Retina (tissue), 1 donor: Measurements from ENCODE around the gene RHBDD1.

Experiments used
- DNase-seq: peaks from one replicate; pipeline ENCODE4 v3.0.0-alpha.2; 2016

The RHBDD1 gene, protein sequence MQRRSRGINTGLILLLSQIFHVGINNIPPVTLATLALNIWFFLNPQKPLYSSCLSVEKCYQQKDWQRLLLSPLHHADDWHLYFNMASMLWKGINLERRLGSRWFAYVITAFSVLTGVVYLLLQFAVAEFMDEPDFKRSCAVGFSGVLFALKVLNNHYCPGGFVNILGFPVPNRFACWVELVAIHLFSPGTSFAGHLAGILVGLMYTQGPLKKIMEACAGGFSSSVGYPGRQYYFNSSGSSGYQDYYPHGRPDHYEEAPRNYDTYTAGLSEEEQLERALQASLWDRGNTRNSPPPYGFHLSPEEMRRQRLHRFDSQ

DNA sequence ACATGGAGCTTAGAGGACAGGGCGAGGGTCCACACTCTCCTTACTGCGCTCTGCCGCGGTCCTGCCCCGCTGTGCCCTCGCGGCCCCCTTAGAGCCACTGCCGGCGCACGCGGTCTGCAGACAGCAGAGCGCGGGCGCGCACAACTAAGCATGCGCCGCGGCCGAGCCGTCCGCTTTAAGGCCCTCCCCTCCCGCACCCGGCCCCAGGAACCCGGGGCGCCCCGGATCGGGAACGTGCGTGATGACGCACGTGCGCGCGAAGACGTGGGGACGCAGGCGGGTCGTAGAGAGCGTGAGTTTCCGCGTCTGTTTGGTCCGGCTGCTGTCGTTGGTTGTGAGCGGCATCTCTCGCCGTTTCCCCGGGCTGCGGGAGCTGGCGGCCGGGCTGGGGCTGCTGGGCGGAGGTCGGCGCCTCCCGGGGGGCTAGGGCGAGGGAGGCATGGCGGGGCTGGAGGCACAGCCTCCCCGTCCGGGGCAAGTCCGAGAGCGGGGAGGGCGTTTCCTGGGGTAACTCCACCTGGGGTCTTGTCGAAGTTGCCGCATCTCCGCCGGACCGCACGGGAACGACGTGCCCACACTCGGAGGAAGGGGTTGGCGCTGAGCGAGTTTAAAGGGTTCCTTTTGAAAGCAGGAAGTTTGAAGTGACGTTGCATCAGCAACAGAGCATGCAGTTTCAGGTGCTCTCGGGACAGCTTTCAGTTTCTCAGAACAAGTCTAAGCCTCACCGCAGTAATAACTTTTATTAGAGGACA is at the start of gene RHBDD1:
Gene RHBDD1 (plus strand): TSS at position 259 of the 752 bp plus-strand sequence. CDS start 28,640 bp downstream, outside the sequence.
- DNase-seq = peak; percentile 97

DNA sequence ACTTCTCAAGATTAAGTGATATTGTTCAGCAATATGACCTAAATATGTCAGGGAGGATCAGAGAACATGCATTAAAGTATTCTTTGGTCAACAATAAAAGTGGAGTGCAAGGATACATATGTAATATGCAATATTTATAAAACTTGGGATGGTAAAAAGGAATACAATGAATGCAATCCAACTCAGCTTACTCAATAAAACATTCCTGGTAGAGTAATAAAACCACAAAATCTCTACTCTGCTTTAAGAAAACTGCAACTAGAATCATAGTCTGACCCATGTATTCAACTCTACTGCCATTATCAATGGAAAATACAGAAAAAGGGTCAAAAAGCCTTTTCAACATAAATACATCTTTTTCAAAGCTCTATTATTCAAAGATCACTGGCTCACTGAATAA is 47.8 kb upstream of the RHBDD1 start:
- DNase-seq = no peak

DNA sequence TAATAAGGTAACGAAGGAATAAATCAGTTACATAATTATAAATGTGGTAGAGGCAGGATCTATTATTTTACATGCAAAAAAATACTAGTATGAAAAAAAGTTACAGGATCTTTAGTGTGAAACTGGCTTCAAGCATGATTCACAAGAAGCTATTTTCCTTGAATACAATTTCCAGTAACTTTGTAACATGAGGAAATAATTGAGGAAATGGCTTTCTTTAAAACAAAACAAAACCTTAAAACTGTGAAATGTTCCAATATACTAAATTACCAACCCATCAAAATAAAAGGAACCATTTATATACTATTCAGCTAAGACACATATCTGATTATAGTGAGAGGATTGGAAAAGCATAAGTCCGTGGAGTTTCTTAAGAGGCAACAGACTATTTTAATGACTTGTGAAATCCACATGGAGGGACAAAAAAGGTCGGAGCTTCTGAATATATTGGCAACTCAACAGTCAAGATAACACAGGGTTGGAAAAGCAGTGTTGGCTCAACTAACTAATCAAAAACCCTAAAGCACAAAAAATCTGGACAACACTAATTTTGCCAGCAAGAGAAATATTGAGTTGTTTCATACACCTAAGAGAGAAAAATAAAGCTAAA is 46.9 kb upstream of the RHBDD1 start:
- no peak for DNase-seq

DNA sequence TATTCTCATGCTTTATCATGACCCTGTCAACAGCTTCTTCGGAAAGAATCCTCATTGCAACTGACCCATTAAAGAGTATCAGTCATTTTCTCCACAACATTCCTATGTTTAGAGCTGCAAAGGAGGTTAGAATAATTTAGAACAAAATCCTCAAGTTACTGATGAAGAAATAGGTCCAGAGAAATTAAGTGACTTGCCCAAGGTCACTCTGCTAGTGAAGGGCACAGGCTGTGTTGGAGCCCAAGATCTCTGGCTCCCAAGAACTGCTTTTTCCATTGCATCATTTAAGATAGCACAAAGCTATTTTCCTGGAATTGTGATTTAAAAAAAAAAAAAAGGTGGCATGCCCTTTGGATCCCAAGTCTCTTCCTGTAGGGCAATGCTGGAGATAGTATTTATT is 45.8 kb upstream of the RHBDD1 start:
- DNase-seq = no peak

DNA sequence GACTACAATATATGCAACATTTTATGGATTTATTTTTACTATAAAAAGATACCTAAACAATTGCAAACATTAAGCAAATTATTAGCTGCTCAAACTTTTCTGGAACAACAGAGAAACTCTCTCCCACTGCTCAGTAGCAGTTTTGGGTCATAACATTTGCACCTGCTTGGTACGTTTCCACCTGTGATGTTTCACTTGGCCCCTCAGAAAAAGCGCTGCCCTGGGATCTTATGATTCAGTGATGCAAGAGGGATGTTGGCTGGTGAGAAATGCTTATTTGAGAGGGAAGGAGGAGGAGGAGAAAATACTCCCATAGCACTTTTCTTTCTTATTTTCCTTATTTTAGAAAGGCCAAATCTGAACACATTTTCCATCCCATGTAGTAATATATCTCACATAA is 45.4 kb upstream of the RHBDD1 start:
- no peak for DNase-seq

- peak; percentile 89 for DNase-seq
Measured at GRCh38 chr2:226791056-226791486, 44.8 kb upstream of the RHBDD1 start.

- DNase-seq = peak; percentile 91
Measured at GRCh38 chr2:226791487-226792081, 44.3 kb upstream of the RHBDD1 start.

DNA sequence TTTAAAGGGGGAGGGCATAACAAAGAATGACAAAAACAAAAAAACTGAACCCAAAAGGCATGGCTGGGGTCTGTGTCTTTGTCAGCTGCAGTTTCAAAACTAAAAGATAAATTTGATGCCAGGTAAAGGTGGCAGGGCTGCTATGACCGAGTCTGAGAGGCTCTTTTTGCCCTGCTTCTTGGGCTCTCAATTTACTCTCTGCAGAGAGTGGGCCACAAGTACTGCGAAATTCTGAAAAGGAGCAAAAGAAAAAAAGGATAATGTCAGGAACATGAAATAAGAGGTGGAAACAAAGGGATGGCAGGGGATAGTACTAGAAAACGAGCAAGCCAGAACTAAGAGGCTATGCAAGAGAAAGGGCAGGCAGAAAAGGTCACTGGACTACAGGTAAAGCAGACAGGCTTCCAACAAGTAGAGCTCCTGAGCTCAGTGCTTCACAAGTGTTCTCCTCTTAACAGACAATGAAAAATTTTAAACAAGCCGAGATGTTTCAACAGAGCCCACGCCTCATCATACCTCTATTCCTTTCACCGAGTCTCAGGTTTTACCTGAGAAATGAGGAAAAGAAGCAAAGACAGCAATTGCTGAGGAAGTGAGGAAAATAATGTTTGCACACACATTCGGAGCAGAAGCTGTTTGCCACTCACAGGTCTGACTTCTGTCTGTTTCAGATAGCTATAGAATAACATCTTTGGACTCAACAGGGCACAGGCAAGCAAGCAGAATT is 43.5 kb upstream of the RHBDD1 start:
- DNase-seq = peak; percentile 43

GRCh38 chr2:226793646-226794045 is 42.2 kb upstream of the RHBDD1 start:
- no peak for DNase-seq

DNA sequence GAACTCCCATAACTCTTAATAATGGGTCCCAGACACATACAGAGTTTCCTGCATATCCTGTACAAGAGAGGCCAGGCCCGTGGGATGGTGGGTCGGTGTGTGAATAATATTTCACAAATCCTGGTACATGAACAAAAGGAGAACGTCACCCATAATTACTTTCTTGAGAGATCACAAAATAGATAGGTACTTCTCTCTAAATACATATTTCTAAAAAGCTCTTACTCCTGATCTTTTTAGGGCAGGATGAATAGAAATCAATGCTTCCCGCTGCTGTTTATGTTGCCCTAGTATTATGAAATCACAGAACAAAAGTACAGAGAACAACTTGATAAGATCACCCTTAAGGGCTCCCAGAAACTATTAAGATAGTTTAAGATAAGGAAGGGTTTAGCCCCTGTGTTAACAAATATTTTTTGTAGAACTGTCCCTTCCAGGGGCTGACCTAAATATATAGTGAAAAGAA is 41.6 kb upstream of the RHBDD1 start:
- no peak for DNase-seq

DNA sequence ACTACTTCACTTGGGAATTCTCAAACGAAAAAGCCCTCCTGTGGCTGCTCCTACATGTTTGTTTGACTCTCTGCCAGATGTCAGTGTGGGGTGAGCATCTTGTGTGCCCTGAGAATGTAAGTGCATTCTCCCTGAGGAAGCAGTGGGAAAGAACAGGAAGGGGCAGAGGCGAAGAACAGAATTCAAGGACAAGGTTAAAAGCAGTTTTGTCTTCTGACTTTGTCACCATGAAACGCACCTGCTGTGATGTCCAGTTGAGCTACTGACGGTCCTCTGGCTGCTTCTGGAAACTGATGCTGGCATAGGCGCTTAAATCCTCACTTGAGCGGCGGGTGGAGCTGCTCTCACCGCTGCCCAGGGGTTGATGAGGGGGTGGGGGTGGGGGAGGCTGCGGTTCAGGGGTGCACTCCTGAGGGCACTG is 41.1 kb upstream of the RHBDD1 start:
- peak; percentile 39 for DNase-seq

DNA sequence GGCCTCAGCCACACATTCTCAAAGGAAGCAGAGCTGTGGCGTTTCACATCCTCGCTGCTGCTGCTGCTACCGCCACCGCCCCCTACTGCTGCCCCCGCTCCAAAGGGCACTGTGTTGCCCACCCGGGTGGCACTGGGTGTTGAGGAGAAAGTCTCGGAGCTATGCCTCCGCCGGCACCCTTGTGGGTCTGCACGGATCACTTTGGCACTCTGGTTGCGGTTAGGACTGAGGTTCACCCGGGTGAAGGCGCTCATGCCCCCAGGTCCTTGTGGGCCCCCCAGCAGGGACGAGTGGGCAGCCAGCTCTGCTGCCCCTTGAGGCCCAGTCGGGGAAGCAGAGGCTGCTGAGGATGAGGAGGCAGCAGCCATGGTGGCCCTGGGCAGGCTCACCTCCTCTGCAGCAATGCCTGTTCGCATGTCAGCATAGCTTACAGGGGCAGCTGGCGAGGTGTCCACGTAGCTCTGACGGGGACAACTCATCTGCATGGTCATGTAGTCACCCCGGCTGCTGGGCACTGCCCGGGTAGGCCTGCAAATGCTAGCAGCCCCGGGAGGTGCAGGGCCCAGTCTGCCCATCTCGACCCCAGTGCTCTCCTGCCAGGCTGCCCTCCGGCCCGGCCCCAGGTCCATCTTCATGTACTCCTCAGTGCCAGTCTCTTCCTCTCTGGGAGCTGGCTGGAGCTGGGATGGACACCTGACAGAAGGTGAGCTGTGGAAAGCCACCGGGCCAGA is 40.4 kb upstream of the RHBDD1 start:
- peak; percentile 46 for DNase-seq

DNA sequence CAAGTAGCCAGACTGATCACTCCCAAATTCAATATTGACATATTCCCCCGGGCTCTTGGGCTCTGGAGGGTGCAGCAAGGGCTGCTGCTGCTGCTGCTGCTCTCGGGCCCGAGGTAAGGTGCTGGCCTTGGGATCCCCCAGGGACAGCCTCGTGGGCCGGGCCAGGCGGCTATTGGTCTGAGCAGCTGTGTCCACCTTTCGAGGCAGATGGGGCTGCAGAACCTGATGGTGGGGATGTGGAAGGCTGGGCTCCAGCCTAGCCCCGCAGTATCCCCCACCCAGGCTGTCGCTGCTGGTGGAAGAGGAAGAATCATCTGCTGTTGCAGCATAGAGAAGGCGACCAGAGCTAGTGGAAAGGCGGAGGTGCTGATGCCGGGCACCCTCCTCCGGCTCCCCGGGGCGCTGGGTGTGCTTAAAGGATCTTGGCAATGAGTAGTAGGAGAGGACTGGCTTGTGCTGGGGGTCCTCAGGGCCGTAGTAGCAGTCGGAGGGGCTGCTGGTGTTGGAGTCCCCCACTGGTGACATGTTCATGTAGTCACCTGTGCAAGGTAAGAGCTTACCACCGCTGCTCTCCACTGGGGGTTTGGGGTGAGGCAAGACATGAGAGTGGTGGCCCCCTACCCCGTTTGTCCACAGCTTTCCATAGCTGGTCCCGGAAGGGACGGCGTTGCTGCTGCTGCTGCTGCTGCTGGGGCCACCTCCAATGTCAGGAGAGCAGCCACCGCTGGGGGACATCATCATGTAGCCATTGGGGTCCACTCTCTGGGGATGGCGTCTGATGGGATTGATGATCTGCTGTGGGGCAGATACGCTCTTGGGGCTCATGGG is 39.6 kb upstream of the RHBDD1 start:
- DNase-seq = peak; percentile 32

DNA sequence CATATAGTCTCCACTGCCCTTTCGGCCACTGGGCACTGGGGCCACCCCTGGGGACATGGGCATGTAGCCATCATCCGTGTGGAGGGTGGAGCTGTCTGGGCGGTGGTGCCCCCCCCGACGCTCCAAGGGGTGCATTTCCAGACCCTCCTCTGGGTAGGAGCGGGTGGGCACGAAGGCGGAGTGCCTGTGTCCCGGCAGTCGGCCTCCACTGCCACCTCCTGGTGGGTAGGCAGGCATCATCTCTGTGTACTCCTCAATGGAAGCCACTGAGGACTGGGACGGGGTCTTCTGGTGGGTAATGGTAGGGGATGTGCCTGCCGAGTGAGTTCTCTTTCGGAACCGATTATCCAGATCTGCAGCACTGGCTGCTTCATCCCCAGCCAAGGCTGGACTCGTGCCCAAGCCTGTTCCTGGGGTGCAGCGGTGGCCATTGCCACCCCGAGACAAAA is 39.0 kb upstream of the RHBDD1 start:
- DNase-seq = peak; percentile 62

DNA sequence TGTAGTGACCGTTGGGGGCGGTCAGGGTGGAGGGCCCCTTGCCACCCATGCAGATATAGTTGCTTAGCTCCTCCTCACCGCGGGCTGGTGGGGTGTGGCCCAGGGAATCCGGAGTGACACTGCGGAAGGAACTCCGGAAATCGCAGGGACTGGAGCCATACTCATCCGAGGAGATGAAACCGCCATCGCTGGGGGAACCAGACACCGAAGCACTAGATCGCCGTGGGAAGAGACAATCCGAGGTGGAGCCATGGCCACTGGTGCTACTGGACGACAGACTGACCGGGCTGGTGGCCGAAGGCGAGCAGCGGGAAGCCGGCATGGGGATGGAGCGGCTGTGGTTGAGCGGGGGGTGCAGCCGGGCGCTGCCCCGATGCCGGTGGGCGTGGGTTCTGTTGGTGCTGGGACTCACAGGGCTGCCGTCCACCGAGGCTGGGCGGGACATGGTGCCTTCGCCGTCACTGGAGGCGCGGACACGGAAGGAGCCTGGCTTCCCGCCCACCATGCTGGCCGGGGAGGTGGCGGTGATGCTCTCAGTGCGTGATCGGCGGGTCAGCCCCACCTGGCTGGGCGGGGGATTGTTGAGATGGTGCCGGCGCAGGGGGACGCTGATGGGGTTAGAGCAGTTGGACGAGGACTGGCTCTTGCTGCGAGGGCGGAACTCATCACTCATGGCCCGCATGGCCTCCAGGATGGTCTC is 38.4 kb upstream of the RHBDD1 start:
- no peak for DNase-seq

GRCh38 chr2:226797989-226798421 is 37.8 kb upstream of the RHBDD1 start:
- no peak for DNase-seq

GRCh38 chr2:226798422-226799210 is 37.2 kb upstream of the RHBDD1 start:
- DNase-seq = peak; percentile 88

GRCh38 chr2:226799211-226799975 is 36.5 kb upstream of the RHBDD1 start, which contains the start of gene IRS1:
IRS1 (minus strand) TSS chr2:226799820; CDS start chr2:226798738, 1,082 bp downstream.
- peak; percentile 88 for DNase-seq
